A549 (cell line): ENCODE measurements around the gene SLC35C1. TPM values are rescaled to one million over a fixed set of nuclear protein-coding genes. Genes with fewer than 3 reads are reported as not detected.

Source experiments
- ATAC-seq, 2 experiments: fragments of 200-7000 bp in 1 of 2; fragments of >200 bp in 1 of 2; cut with Nextera tagmentation in 1 of 2; cut with Tn5 transposase in 1 of 2; 3 replicates each; pipeline versions ENCODE4 v1.8.0 to v1.9.1; 2018 to 2020; ENCODE audit warnings: mild to moderate bottlenecking in 1 of 2, moderate library complexity in 1 of 2
- CTCF ChIA-PET: fragments of 300-600 bp; sonication (Branson Sonifier 250); formaldehyde crosslinking; extraction: SDS; loops from one replicate; lab custom pipeline; 2021; ENCODE audit warnings: antibody characterized with exemption, inconsistent platforms; lab: Yijun Ruan, JAX
- POLR2A ChIA-PET: fragments of 350-600 bp; formaldehyde crosslinking; extraction: SDS; loops from one replicate; lab custom pipeline; 2021; ENCODE audit warnings: antibody characterized with exemption, inconsistent platforms; lab: Yijun Ruan, JAX
- DNase-seq, 2 experiments: peaks; one replicate each; pipeline versions ENCODE4 v3.0.0 to v3.0.0-alpha.2; 2011 to 2016; ENCODE audit warnings: low read depth in 1 of 2, low spot score in 1 of 2
- FAIRE-seq: peaks from 2 replicates; lab custom pipeline; 2011; peaks lifted over from hg19 to GRCh38; lab: Jason Lieb, UNC
- H3K27ac ChIP-seq, 2 experiments: fragments of >200 bp; sonication (Bioruptor Twin); formaldehyde crosslinking; 3 replicates each; pipeline ENCODE4 v1.5.1; 2016 to 2017
- H3K4me1 ChIP-seq: fragments of >200 bp; sonication (Bioruptor Twin); formaldehyde crosslinking; 3 replicates; pipeline ENCODE4 v1.6.1; 2016
- H3K4me2 ChIP-seq: fragments of >200 bp; sonication (Bioruptor Twin); formaldehyde crosslinking; 3 replicates; pipeline ENCODE4 v1.6.1; 2016
- H3K4me3 ChIP-seq: fragments of >200 bp; sonication (Bioruptor Twin); formaldehyde crosslinking; 3 replicates; pipeline ENCODE4 v1.5.1; 2016
- H3K9me3 ChIP-seq: fragments of >200 bp; sonication (Bioruptor Twin); formaldehyde crosslinking; 3 replicates; pipeline ENCODE4 v1.6.1; 2016
- CEBPB ChIP-seq, 2 experiments: fragments of >200 bp in 1 of 2; sonication (Bioruptor Twin) in 1 of 2; formaldehyde crosslinking in 1 of 2; IDR thresholded peaks; 2 replicates each; pipeline ENCODE4 v1.6.1; 2012 to 2016
- CHD2 ChIP-seq: fragments of 150-350 bp; IDR thresholded peaks from 2 replicates; pipeline ENCODE4 v1.6.1; 2014; ENCODE audit warnings: low read length; ENCODE audit not compliant: partially characterized antibody
- E2F6 ChIP-seq: IDR thresholded peaks from 2 replicates; pipeline ENCODE4 v1.6.1; 2012; ENCODE audit warnings: low read depth, borderline replicate concordance
- EHF ChIP-seq: fragments of 250-450 bp; sonication (Bioruptor Pico); IDR thresholded peaks from 2 replicates; pipeline ENCODE4 v1.5.0; 2020; ENCODE audit warnings: mild to moderate bottlenecking
- EHMT2 ChIP-seq: fragments of 200-600 bp; sonication (generic); IDR thresholded peaks from 2 replicates; pipeline ENCODE4 v1.6.1; 2016; ENCODE audit warnings: antibody characterized with exemption, low read depth, mild to moderate bottlenecking, moderate library complexity
- EP300 ChIP-seq, 2 experiments: fragments of >200 bp; sonication (Bioruptor Twin); formaldehyde crosslinking; IDR thresholded peaks; 2 replicates in 1 of 2; 3 replicates in 1 of 2; pipeline ENCODE4 v1.6.1; 2016 to 2017
- FOSL2 ChIP-seq, 2 experiments: fragments of 450-650 bp in 1 of 2; fragments of >200 bp in 1 of 2; sonication (Bioruptor Twin) in 1 of 2; formaldehyde crosslinking; IDR thresholded peaks; 2 replicates each; pipeline versions ENCODE4 v1.5.0 to v1.6.1; 2016 to 2020; ENCODE audit warnings: mild to moderate bottlenecking in 1 of 2, moderate library complexity in 1 of 2
- FOXS1 ChIP-seq: fragments of 250-450 bp; sonication (Bioruptor Pico); IDR thresholded peaks from 2 replicates; pipeline ENCODE4 v1.5.0; 2020; ENCODE audit warnings: mild to moderate bottlenecking, moderate library complexity
- HDAC2 ChIP-seq: fragments of 200-600 bp; sonication (generic); IDR thresholded peaks from 2 replicates; pipeline ENCODE4 v1.6.1; 2016
- HEYL ChIP-seq: fragments of 250-450 bp; sonication (Bioruptor Pico); IDR thresholded peaks from 2 replicates; pipeline ENCODE4 v1.8.0; 2021; ENCODE audit warnings: mild to moderate bottlenecking, moderate library complexity
- HOXB5 ChIP-seq: fragments of 250-450 bp; sonication (Bioruptor Pico); IDR thresholded peaks from 2 replicates; pipeline ENCODE4 v1.5.0; 2020; ENCODE audit warnings: mild to moderate bottlenecking, moderate library complexity
- MAFK ChIP-seq: fragments of 450-650 bp; IDR thresholded peaks from 2 replicates; pipeline ENCODE4 v1.6.1; 2014; ENCODE audit not compliant: partially characterized antibody
- MAZ ChIP-seq: fragments of 150-350 bp; IDR thresholded peaks from 2 replicates; pipeline ENCODE4 v1.6.1; 2014; ENCODE audit warnings: antibody characterized with exemption, low read depth, low read length, borderline replicate concordance
- RAD21 ChIP-seq, 2 experiments: fragments of >200 bp in 1 of 2; sonication (Bioruptor Twin) in 1 of 2; formaldehyde crosslinking in 1 of 2; IDR thresholded peaks in 1 of 2; conservative IDR thresholded peaks in 1 of 2; 2 replicates in 1 of 2; 3 replicates in 1 of 2; pipeline ENCODE4 v1.6.1; 2012 to 2018; ENCODE audit warnings: inconsistent platforms in 1 of 2
- RCOR1 ChIP-seq: fragments of 150-350 bp; IDR thresholded peaks from 2 replicates; pipeline ENCODE4 v1.6.1; 2014; ENCODE audit warnings: antibody characterized with exemption, low read length, low read depth
- REST ChIP-seq: fragments of 200-600 bp; sonication (generic); IDR thresholded peaks from 2 replicates; pipeline ENCODE4 v1.6.1; 2016; ENCODE audit warnings: antibody characterized with exemption, mild to moderate bottlenecking, moderate library complexity
- SMC3 ChIP-seq: fragments of >200 bp; sonication (Bioruptor Twin); formaldehyde crosslinking; IDR thresholded peaks from 3 replicates; pipeline ENCODE4 v1.6.1; 2018; ENCODE audit warnings: inconsistent platforms
- SREBF2 ChIP-seq: fragments of 450-650 bp; IDR thresholded peaks from 2 replicates; pipeline ENCODE4 v1.6.1; 2014; ENCODE audit warnings: mild to moderate bottlenecking, moderate library complexity
- TFCP2L1 ChIP-seq: fragments of 250-450 bp; sonication (Bioruptor Pico); IDR thresholded peaks from 2 replicates; pipeline ENCODE4 v1.5.0; 2021; ENCODE audit warnings: mild to moderate bottlenecking
- TP53 ChIP-seq: fragments of 250-450 bp; sonication (Bioruptor Pico); IDR thresholded peaks from 2 replicates; pipeline ENCODE4 v1.5.0; 2021; ENCODE audit warnings: mild to moderate bottlenecking, moderate library complexity
- USF2 ChIP-seq: fragments of 450-650 bp; IDR thresholded peaks from 2 replicates; pipeline ENCODE4 v1.6.1; 2014; ENCODE audit warnings: antibody characterized with exemption
- ZC3H11A ChIP-seq: fragments of 450-650 bp; IDR thresholded peaks from 2 replicates; pipeline ENCODE4 v1.6.1; 2014; ENCODE audit warnings: antibody characterized with exemption, mild to moderate bottlenecking
- ZSCAN20 ChIP-seq: fragments of 250-450 bp; sonication (Bioruptor Pico); IDR thresholded peaks from 2 replicates; pipeline ENCODE4 v1.8.0; 2022; ENCODE audit warnings: mild to moderate bottlenecking, moderate library complexity
- WGBS: methylation state at CpG from one replicate; pipeline ENCODE4 v1.1.6; 2017; ENCODE audit errors: missing lambda C conversion rate; 5-methylcytosine and 5-hydroxymethylcytosine counted together
- polyA plus RNA-seq, 4 experiments: library from polyadenylated mRNA; depleted of rRNA in 3 of 4; stranded (reverse); fragments of >200 nt; fragmentation: RNase III in 1 of 4; extraction: RNeasy Plus Mini Kit Qiagen cat#74134 plus additional on column Dnase treatment in 1 of 4; gene quantifications; 2 replicates in 3 of 4; 3 replicates in 1 of 4; pipeline ENCODE4 v1.2.3, GENCODE V29; 2011 to 2017

Gene SLC35C1
- polyA plus RNA-seq, 2 of the 4 experiments (the other 2 are of a cell fraction), result 3.3 to 14.0 TPM

GRCh38 chr11:45848654-45849081 is 43.7 kb downstream of the SLC35C1 start:
- H3K4me1 ChIP-seq, result peaks cover 15% of the 10 kb centered on the region
- WGBS, result 41% methylated on average over 8 of the region's 8 CpGs
- CTCF ChIA-PET, result interaction anchor here (0.6 kb wide), 1 partner anchor 8 kb away, joined by 3 read pairs; no protein-coding TSS in a partner anchor
- peak overlapping the region; percentile 88 for H3K4me2 ChIP-seq
- POLR2A ChIA-PET, result interaction anchor here (0.6 kb wide), 1 partner anchor 31 kb away, joined by 3 read pairs; no protein-coding TSS in a partner anchor
- H3K27ac ChIP-seq, result no peak overlapping the region; a peak in 1 of 6 replicates
- ATAC-seq, result no peak
- no peak for DNase-seq
- no peaks in the 10 kb centered on the region for H3K9me3 ChIP-seq
- TF ChIP-seq MAFK (no peak), SMC3 (no peak), EHMT2 (no peak), EP300 (IDR thresholded peaks at IDR 0.05) (no peak), ZC3H11A (no peak), TP53 (CRISPR knock-in tag) (no peak), TFCP2L1 (CRISPR knock-in tag) (no peak), MAZ (no peak), EHF (no peak)
- FAIRE-seq, result no peak
- no peak overlapping the region for H3K4me3 ChIP-seq

- Histone ChIP-seq H3K4me1 (peaks cover 12% of the 10 kb centered on the region; the same call in 2 of the 3 replicates), H3K4me2 (no peak overlapping the region)
- no peak for DNase-seq
- no peak for ATAC-seq
- CTCF ChIA-PET, result interaction anchor here (0.6 to 1.9 kb wide), 7 partner anchors 10 to 480 kb away, joined by 3 to 9 read pairs (median 3); no protein-coding TSS in a partner anchor
- no peak for TF ChIP-seq MAFK
- TF ChIP-seq USF2, result no peak
- no peak for TF ChIP-seq SREBF2
- TF ChIP-seq ZSCAN20, result no peak
- no peak for TF ChIP-seq FOXS1 (CRISPR knock-in tag)
- TF ChIP-seq, all 56 proteins: peak for 0
- WGBS, result 85% methylated on average over 2 of the region's 2 CpGs
- Histone ChIP-seq H3K9me3 (no peaks in the 10 kb centered on the region), H3K27ac (no peak overlapping the region), H3K4me3 (no peak overlapping the region)
- no peak for FAIRE-seq
- POLR2A ChIA-PET, result no interaction called here
Observed at GRCh38 chr11:45850446-45850845, 45.5 kb downstream of the SLC35C1 start.

- ChIA-PET POLR2A (no interaction called here), CTCF (interaction anchor here (1.0 to 1.9 kb wide), 5 partner anchors 9 to 114 kb away, joined by 3 to 9 read pairs (median 5); no protein-coding TSS in a partner anchor)
- TF ChIP-seq CEBPB (IDR thresholded peaks at IDR 0.05) (no peak), HEYL (CRISPR knock-in tag) (no peak), RCOR1 (no peak), CHD2 (no peak), HDAC2 (no peak), USF2 (no peak), FOSL2 (IDR thresholded peaks at IDR 0.05) (no peak), FOSL2 (CRISPR knock-in tag; IDR thresholded peaks at IDR 0.05) (no peak), HOXB5 (CRISPR knock-in tag) (no peak), E2F6 (no peak), SREBF2 (no peak), ZSCAN20 (no peak), FOXS1 (CRISPR knock-in tag) (no peak), ZC3H11A (no peak), RAD21 (conservative IDR thresholded peaks at IDR 0.05 in 1 of 2, IDR thresholded peaks at IDR 0.05 in 1 of 2) (no peak), REST (no peak)
- no peak overlapping the region for H3K27ac ChIP-seq
- FAIRE-seq (no peak), DNase-seq (no peak), ATAC-seq (no peak)
- H3K4me2 ChIP-seq, result no peak overlapping the region
- no peak overlapping the region for H3K4me3 ChIP-seq
- H3K4me1 ChIP-seq, result peaks cover 12% of the 10 kb centered on the region; the same call in 2 of the 3 replicates
- H3K9me3 ChIP-seq, result no peaks in the 10 kb centered on the region
- 94% methylated on average over 2 of the region's 2 CpGs for WGBS
Observed at GRCh38 chr11:45851228-45851627, 46.3 kb downstream of the SLC35C1 start.
